ENCODE data around the gene PXT1.
"Not testable (repeated sequence)": the region's sequence is repeated elsewhere in the genome, so short reads cannot be mapped to it uniquely, and the experiment has no call there.

Gene PXT1, protein sequence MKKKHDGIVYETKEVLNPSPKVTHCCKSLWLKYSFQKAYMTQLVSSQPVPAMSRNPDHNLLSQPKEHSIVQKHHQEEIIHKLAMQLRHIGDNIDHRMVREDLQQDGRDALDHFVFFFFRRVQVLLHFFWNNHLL

DNA sequence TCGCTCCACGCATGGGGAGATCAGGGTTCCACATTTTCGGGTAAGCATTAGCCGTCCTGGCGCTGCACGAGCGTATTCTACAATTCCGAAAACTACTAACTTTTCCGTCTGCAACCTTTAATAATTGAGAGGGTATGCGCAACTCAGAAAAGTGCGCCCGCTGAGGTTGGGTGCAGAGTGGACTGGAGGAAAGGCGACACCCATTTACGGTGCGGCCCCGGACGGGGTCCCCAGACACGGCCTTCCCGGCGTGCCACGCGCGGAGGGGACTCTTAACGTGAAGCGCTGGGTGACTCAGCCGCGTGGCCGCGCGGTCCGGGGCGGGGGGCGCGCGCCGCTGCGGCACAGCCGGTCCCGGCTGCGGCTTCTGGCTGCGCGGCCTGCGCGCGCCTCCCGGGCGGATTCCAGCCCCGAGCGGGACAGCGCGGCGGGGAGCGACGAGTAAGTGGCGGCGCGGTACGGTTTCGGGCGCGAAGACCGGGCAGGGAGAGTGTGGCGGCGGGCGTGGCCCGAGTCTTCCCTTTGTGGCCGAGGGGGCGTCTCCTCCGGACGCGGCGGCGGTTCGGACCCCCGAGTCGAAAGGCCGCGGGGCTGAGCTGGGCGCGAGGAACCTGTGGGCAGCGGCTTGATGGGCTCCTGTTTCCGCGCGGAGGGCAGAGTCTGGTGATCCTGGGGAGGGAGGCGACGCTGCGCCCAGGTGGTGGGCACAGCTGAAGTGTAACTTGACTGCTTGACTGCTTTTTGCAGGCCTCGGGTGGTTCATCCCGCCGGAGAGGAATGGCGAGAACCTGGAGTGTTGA is at the start of gene PXT1, which contains the start of gene KCTD20:
Gene PXT1 (minus strand): TSS at position 184 of the 800 bp plus-strand sequence. CDS start 16,772 bp downstream, outside the sequence.
Gene KCTD20 (plus strand): TSS at position 330 of the 800 bp plus-strand sequence. CDS start 27,098 bp downstream, outside the sequence.
- DNase-seq, result peak; percentile 79

DNA sequence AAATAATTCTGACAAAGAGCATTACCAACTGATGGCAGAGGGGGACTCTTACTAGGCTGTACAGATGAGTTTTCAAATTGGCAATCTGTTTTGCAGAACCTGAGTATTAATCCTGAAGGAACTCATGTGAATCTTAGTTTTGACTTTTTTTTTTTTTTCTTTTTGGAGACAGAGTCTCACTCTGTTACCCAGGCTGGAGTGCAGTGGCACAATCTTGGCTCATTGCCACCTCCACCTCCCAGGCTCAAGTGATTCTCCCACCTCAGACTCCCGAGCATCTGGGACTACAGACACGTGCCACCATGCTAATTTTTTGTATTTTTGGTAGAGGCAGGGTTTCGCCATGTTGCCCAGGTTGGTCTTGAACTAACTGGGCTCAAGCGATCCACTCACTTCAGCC is 49.4 kb upstream of the PXT1 start:
- DNase-seq, result no peak

DNA sequence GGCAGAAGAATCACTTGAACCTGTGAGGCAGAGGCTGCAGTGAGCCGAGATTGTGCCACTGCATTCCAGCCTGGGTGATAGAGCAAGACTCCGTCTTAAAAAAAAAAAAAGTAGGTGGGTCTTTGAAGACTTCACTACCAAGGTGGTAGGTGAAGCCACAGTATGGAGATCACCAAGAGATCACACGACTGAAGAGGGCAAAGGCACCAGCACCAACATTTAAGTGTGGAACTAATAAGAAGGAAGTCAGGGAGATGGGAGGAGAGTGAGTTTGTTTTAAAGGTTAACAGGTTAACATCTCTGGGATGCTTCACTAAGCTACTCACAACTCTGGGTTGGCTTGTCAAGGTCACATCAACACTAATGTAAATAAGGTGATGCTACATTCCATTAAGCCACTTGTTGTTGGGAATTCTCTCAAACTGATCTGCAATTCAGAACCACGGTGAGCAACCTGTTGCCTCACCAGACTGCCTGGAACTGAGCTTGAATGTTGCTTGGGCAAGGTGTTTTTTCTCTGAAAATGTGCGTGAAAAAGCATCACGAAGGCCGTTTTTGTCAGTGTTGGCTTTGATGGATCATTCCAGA is 48.8 kb upstream of the PXT1 start:
- peak; percentile 31 for DNase-seq

DNA sequence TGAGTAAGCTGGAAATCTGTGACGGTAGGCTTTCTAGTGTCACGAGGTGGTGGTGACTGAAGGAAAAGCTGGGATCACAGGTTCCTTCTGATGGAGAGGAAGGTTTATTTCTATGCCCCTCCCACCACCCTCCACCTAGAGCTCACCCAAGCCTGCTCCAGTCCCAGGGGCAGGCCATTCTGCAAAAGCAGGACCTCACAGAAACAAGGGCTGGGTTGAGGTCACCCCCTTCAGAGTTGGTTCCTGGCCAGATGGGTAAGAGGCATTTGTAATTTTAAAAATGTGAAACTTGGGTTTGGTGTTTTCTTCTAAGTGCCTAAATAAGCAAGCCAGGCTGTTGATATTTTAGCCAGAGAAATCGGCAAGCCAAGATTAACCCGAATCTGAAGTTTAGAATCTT is 46.8 kb upstream of the PXT1 start:
- DNase-seq, result no peak

DNA sequence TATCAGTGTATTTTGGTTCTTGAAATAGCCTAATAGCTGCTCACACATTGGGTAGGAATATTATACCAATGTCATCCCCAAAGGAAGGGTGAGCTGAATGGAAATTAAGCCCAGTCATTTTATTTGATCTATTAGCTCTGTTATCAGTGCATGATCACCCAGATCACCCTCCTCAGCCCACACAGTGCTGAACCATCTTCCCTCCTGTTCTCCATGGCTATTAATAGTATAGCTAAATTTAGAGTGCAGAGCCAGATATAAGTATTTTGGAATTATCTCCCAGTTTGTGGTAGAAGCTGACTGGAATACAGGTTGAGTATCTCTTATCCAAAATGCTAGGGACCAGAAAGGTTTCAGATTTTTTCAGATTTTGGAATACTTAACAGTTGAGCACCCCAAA is 45.6 kb upstream of the PXT1 start:
- no peak for DNase-seq

DNA sequence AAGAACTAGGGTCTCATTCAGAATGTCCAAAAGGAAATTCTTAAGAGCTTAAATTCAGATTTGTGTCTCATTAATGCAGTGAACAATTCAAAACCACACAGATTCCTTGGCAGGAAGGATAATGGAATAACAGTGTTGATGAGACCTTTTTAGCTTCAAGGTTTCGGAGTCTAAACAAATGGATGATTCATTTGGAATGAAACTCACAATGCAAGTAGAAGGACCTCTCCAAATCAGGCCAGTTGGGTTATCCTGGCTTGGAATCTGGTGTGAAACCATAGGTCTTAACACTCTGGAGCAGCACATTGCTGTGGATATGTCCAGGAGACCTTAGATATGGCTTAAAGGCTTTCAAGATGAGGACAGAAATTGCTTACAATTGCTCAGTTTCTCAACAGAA is 45.0 kb upstream of the PXT1 start:
- DNase-seq, result no peak

DNA sequence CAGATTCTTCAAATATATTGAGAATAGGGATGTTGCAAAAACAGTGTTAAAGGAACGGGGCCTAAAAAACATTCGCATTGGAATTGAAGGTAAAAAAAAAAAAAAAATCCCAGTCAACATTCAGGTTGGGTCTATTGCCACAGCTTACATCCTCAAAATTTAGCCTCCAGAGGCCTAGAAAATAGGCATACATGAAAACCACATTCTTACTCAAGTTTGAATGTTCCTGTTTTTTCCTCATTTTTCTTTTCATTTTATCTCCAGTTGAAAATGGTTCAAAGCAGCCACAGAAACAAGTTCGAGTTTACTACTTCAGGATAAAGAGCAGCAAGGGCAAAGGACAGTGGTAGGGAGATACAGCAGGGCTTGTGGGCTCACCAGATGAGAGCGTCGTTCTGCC is 42.1 kb upstream of the PXT1 start:
- DNase-seq, result no peak

DNA sequence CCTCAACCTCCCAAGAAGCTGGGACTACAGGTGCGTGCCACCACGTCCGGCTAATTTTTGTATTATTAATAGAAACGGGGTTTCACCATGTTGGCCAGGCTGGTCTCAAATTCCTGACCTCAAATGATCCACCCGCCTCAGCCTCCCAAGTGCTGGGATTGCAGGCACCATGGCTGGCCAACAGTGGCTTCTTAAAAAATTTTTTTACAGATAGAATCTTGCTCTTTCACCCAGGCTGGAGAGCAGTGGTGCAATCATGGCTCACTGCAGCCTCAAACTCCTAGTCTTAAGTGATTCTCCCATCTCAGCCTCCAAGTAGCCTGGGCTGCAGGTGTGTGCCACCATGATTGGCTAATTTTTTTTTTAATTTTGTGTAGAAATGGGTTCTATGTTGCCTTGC is 40.7 kb upstream of the PXT1 start:
- not testable (repeated sequence) for DNase-seq

DNA sequence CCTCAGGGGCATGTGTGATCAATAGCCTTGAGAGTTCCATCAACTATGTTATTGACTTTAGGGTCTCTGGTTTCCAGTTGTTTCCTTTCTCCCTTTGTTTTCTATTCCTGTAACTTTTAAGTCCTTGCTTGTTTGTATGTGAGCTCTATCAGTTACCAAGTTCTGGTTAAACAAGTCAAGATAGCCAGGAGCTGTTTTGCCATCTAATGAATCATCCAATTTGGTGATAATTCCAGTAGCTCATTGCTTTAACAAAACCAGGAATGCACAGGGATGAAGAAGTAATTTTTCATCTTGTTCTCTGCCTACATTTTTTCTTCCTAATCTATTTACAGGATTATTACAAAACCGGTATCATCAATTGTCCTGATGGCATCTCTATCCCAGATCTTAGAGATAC is 36.6 kb upstream of the PXT1 start:
- DNase-seq, result no peak

DNA sequence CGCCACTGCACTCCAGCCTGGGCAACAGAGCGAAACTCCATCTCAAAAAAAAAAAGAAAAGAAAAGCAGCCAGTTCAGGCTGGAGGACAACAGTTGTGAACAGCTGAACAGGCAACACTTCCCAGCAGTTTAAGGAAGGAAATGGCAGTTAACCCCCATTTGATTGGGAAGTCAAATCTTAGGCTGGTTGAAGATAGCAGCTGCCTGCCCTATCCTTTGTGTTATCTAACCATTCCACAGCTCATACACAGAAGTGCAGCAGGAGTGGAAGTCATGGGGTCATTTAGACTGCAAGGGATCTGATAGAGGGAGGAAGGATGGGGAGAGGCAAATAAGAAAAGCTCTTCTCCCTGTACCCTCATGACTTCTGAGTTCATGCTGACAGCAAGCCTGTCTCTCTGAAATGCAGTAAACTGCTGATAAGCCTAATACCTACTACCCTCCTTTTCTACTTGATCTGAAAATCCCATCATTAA is 35.4 kb upstream of the PXT1 start:
- no peak for DNase-seq

DNA sequence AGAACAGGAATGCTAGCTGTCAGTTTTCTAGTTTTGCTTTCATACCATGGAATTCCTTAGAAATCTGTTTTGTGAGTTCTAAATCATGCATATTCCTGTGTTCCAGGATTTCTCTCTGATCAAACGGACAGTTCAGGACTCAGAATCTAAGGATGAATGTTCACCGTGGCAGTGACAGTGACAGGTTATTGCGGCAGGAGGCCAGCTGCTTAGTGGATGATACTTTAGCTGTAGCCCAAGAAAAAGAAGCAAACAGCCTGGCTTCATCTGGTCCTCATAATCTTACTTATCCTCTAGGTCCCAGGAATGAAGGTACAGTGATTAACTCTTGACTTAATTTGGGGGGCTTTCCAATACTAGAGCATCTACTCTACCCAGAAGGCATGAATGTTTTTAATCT is 27.3 kb upstream of the PXT1 start:
- DNase-seq, result no peak

DNA sequence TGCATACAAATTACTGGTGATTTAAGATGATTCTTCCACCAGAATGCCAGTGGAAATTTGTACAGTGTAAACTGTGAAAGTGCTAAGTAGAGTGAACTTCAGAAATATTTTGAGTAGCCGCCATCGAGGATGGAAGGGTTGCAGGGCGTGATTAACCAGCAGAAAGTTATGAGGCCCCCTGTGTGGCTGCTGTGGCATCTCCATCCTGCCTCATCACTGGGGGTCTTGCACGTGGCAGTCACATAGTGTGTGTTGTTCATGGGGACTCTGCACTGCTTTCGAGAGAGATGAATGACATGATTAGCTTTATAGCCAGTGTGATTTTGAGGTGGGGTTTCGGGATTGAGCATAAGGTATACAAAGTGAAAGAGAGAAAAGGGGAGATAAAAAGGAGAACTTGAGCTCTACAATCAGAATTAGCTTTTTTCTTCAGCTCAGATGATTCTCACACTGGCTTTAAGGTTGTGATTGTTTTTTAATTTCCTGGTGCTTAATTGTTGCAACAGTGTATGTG is 26.6 kb upstream of the PXT1 start:
- DNase-seq, result no peak

DNA sequence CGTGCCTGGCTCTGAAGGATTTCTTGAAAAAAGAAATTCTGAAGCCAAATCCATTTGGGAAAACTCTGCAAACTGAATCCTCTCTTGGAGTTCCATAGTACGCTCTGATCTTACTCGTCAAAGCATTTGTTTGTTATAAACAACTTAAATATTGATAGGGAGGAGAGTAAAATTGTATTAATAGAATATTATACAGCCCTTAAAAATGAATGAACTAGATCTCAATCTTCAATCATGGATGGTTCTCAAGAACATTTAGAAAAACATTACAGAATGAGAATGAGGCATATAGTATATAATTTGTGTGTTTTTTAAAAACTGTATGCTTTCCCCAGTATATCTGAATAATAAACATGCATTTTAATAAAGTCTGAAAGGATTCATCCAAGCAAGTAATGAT is 25.0 kb upstream of the PXT1 start:
- no peak for DNase-seq

DNA sequence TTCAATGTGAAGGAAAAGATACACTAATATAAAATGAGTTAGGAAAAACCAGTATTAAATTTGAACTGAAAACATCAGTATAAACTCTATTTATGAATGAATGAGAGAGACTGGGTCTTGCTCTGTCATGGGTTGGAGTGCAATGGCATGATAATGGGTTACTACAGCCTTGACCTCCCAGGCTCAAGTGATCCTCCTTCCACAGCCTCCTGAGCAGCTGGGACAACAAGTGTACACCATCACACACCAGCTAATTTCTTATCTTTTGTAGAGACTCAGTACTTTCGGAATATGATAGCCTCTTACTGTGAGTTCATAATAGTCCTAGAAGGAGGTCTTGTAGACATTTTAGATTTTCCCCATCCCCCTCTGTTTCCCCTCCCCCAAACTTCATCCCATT is 21.6 kb upstream of the PXT1 start:
- DNase-seq, result no peak

DNA sequence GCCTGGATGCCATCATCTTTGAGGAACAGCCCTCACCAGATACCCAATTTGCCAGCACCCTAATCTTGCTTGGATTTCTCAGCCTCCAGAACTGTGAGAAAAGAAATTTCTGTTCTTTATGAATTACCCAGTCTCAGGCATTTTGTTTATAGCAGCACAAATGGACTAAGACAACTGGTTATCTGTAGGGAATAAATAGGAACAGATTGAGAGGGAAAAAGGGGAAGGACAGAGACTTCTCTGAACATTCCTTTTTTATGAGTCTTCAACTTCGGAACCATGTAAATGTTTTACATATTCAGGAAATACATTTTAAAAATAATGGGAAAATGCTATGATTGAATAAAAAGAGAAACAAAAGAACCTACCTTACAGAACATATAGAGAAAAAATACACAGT is 21.0 kb upstream of the PXT1 start:
- no peak for DNase-seq

DNA sequence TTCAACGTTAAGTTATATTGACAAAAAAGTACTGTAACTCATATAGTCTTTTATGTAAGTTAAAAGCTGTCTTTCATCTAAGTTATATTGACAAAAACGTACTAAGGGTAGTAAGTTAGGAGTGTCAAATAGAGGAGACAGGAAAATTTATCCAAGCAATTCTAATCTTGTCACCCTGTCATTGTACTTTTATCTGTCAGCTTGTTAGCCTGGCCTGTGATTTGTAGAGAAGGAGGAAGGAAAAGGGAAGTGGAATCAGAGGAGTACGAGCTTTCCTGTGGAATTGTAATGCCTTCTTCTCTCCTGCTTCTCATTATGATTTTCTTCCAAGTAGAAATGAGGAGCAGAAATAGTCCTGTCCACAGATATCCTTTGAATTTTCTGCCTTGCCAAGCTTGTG is 19.0 kb upstream of the PXT1 start:
- DNase-seq, result no peak

DNA sequence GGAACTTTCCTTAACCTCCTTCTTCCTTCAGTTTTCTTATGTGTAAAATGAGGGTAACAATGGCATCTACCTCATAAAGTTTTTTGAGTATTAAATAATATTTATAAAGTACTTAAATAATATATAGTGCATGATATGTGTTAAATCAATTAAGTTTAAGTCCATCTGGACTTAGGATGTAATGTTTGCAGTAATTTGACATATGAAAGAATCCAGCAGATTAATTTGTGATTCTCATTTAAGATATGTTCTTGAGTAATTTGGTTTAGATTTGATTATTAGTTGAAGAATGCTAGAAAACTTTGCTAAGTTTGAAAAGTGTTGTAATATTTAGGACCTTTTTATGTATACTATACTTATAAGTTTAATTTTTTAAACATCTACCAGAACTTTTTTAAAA is 18.3 kb upstream of the PXT1 start:
- DNase-seq, result no peak

DNA sequence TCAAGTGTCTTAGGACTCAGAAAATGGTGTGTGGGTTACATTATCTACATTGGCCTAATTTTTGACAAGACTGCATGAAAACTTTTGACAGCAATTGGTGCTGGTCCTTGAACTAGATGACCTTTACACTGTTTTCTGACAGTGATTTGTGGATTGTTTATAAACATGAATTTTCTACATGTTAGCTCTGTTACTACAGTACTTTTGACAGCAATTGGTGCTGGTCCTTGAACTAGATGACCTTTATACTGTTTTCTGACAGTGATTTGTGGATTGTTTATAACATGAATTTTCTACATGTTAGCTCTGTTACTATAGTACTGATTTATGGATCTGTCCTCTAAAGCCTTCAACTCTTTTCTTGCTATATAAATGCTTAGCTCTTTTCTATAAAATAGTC is 16.8 kb upstream of the PXT1 start:
- no peak for DNase-seq

DNA sequence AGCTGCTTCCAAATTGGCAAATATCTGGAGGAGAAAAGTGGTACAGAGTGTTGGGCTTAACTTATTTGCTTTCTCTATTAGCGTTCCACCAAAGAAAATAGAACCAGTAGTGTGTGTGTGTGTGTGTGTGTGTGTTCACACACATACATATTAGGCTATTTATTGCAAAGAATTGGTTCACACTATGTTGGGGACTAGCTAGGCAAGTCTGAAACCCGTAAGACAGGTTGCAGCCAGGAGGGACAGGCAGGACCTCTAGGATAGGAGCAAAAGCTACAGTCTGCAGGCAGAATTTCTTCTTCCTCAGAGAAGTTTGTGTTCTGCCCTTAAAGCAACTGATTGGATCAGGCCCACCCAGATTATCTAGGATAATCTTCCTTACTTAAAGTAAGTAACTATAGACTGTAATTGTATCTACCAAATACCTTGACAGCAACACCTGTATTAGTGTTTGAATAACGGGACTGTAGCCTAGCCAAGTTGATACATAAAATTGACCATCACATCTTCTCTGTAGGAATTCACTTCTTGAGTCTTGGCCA is 12.9 kb upstream of the PXT1 start:
- no peak for DNase-seq

DNA sequence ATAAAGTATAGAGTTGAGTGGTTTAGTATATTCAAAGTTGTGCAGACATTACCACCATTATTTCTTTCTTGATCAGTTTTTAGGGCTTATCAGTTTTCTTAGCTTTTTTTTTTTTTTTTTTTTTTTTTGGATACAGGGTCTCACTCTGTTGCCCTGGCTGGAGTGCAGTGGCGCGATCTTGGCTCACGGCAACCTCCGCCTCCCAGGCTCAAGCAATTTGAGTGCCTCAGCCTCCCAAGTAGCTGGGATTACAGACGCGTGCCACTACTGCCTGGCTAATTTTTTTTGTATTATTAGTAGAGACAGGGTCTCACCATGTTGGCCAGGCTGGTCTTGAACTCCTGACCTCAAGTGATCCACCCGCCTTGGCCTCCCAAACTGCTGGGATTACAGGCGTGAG is 10.2 kb upstream of the PXT1 start:
- not testable (repeated sequence) for DNase-seq

DNA sequence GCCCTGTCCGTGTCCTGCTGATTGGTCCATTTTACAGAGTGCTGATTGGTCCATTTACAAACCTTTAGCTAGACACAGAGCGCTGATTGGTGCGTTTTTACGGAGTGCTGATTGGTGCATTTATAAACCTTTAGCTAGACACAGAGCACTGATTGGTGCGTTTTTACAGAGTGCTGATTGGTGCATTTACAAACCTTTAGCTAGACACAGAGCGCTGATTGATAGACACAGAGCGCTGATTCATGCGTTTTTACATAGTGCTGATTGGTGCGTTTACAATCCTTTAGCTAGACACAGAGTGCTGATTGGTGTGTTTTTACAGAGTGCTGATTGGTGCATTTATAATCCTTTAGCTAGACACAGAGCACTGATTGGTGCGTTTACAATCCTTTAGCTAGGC is 6.5 kb upstream of the PXT1 start:
- DNase-seq, result not testable (repeated sequence)

DNA sequence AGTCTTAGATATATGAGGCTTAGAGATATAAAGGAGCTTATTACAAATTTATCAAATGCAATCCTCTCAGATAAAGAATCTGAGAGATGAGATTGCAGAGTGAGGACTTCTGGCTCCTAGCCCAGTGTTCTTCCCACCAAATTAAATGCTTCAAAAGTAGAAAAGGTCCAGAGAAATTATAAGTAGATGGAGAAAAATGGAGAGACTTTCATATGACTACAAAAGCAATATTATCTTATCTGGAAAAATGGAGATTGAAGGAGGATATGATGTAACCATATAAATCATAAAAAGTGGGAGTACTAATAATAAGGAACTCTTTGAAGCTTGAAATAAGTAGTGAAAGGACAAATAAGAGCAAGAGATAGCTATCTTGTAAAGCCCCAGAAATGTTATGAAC is 3.0 kb upstream of the PXT1 start:
- DNase-seq, result no peak

DNA sequence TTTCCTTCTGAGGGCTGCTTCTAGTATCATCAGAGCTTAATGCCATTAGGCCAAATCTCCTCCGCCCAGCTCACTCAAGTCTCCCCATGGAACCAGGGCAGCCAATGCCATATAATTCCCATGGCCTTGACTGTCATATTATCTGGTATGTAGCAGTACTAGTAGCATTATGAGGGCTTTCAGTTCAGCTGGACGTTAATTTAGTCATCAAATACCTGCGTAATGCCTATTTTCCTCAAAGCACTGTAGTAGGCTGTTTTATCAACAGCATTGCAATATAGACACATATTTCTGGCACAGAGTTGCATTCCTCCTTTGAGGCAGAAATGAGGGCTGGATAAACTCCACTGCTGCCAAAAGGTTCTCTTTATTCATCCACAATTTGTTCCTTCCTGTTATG is 1.8 kb upstream of the PXT1 start:
- DNase-seq, result no peak
